AG09319 (cell line): ENCODE measurements around the gene TP53TG3B.
"Not testable (repeated sequence)": the region's sequence is repeated elsewhere in the genome, so short reads cannot be mapped to it uniquely, and the experiment has no call there.

ENCODE experiments used
- DNase-seq: peaks from one replicate; pipeline ENCODE4 v3.0.0-alpha.2; 2010; ENCODE audit warnings: low read depth; ENCODE audit errors: extremely low read depth

TP53TG3B gene, protein sequence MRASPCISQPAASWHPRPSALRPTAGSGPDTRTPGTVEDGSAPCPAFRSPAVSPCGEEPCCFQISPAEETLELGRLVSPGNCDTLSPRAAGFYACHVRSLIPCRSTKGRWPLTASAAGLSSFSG

GRCh38 chr16:33360541-33360940 is at the start of gene TP53TG3B:
Gene TP53TG3B (plus strand): TSS chr16:33360841. CDS start chr16:33360909, 68 bp downstream.
- DNase-seq = not testable (repeated sequence)

DNA sequence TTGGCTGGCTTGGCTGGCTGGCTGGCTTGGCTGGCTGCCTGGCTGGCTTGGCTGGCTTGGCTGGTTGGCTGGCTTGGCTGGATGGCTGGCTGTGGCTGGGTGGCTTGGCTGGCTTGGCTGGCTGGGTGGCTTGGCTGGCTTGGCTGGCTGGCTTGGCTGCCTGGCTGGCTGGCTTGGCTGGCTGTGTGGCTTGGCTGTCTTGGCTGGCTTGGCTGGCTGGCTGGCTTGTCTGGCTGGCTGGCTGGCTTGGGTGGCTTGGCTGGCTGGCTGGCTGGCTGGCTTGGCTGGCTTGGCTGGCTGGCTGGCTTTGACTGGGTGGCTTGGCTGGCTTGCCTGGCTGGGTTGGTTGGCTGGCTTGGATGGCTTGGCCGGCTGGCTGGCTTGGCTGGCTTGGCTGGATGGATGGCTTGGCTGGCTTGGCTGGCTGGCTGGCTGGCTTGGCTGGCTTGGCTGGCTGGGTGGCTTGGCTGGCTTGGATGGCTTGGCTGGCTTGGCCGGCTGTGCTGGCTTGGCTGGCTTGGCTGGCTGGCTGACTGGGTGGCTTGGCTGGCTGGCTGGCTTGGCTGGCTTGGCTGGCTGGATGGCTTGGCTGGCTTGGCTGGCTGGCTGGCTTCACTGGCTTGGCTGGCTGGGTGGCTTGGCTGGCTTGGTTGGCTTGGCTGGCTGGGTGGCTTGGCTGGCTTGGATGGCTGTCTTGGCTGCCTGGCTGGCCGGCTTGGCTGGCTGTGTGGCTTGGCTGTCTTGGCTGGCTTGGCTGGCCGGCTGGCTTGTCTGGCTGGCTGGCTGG is 24.2 kb upstream of the TP53TG3B start:
- not testable (repeated sequence) for DNase-seq

DNA sequence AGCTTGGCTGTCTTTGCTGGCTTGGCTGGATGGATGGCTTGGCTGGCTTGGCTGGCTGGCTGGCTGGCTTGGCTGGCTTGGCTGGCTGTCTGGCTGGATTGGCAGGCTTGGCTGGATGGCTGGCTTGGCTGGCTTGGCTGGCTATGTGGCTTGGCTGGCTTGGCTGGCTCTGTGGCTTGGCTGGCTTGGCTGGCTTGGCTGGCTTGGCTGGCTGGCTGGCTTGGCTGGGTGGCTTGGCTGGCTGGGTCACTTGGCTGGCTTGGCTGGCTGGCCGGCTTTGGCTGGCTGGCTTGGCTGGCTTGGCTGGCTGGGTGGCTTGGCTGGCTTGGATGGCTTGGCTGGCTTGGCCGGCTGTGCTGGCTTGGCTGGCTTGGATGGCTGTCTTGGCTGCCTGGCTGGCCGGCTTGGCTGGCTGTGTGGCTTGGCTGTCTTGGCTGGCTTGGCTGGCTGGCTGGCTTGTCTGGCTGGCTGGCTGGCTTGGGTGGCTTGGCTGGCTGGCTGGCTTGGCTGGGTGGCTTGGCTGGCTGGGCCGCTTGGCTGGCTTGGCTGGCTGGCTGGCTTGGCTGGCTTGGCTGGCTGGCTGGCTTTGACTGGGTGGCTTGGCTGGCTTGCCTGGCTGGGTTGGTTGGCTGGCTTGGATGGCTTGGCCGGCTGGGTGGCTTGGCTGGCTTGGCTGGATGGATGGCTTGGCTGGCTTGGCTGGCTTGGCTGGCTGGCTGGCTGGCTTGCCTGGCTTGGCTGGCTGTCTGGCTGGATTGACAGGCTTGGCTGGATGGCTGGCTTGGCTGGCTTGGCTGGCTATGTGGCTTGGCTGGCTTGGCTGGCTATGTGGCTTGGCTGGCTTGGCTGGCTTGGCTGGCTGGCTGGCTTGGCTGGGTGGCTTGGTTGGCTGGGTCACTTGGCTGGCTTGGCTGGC is 22.8 kb upstream of the TP53TG3B start:
- DNase-seq = not testable (repeated sequence)

DNA sequence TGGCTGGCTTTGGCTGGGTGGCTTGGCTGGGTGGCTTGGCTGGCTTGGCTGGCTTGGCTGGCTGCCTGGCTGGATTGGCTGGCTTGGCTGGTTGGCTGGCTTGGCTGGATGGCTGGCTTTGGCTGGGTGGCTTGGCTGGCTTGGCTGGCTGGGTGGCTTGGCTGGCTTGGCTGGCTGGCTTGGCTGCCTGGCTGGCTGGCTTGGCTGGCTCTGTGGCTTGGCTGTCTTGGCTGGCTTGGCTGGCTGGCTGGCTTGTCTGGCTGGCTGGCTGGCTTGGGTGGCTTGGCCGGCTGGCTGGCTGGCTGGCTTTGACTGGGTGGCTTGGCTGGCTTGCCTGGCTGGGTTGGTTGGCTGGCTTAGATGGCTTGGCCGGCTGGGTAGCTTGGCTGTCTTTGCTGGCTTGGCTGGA is 22.1 kb upstream of the TP53TG3B start:
- not testable (repeated sequence) for DNase-seq

DNA sequence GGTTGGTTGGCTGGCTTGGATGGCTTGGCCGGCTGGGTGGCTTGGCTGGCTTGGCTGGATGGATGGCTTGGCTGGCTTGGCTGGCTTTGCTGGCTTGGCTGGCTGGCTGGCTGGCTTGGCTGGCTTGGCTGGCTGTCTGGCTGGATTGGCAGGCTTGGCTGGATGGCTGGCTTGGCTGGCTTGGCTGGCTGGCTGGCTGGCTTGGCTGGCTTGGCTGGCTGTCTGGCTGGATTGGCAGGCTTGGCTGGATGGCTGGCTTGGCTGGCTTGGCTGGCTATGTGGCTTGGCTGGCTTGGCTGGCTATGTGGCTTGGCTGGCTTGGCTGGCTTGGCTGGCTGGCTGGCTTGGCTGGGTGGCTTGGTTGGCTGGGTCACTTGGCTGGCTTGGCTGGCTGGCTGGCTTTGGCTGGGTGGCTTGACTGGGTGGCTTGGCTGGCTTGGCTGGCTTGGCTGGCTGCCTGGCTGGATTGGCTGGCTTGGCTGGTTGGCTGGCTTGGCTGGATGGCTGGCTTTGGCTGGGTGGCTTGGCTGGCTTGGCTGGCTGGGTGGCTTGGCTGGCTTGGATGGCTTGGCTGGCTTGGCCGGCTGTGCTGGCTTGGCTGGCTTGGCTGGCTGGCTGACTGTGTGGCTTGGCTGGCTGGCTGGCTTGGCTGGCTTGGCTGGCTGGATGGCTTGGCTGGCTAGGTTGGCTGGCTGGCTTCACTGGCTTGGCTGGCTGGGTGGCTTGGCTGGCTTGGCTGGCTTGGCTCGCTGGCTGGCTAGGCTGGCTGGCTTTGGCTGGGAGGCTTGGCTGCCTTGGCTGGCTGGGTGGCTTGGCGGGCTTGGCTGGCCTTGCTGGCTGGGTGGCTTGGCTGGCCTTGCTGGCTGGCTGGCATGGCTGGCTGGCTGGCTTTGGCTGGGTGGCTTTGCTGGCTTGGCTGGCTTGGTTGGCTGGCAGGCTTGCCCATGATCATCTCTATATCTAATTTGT is 21.3 kb upstream of the TP53TG3B start:
- DNase-seq = not testable (repeated sequence)
